ENCODE results near the gene PUM1. TPM values are rescaled to one million over a fixed set of nuclear protein-coding genes. Genes with fewer than 3 reads are reported as not detected.

PUM1 gene
- total RNA-seq, 1 donor from 2014 or later: 88.6 TPM

DNA sequence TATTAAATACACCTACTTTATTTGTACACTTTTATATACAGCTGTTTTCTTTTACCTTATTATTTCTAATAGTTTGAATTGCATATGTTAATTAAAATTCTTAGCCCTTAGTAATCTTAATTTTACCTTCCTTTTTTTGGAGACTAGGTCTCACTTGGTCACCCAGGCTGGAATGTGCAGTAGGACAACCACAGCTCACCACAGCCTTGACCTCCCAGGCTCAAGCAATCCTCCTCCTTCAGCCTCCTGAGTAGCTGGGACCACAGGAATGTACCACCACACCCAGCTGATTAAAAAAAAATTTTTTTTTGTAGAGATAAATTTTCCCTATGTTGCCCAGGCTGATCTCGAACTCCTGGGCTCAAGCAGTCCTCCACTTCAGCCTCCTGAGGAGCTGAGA is 141.9 kb downstream of the PUM1 start:
- no peaks in the 10 kb centered on the region for H3K27me3 ChIP-seq
- no peak overlapping the region for H3K27ac ChIP-seq
- no peaks in the 10 kb centered on the region for H3K36me3 ChIP-seq
- TF ChIP-seq POLR2A (IDR thresholded peaks at IDR 0.05) (no peak), POLR2AphosphoS5 (IDR thresholded peaks at IDR 0.05; ENCODE audit: insufficient read depth in 1 of 2, low read depth in 1 of 2) (no peak)
- TF ChIP-seq, protein P1, sequence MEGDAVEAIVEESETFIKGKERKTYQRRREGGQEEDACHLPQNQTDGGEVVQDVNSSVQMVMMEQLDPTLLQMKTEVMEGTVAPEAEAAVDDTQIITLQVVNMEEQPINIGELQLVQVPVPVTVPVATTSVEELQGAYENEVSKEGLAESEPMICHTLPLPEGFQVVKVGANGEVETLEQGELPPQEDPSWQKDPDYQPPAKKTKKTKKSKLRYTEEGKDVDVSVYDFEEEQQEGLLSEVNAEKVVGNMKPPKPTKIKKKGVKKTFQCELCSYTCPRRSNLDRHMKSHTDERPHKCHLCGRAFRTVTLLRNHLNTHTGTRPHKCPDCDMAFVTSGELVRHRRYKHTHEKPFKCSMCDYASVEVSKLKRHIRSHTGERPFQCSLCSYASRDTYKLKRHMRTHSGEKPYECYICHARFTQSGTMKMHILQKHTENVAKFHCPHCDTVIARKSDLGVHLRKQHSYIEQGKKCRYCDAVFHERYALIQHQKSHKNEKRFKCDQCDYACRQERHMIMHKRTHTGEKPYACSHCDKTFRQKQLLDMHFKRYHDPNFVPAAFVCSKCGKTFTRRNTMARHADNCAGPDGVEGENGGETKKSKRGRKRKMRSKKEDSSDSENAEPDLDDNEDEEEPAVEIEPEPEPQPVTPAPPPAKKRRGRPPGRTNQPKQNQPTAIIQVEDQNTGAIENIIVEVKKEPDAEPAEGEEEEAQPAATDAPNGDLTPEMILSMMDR (IDR thresholded peaks at IDR 0.05): no peak
- no peak overlapping the region for H3K4me3 ChIP-seq
- intact Hi-C loops (cut with DNase I): no loop called here
- no peaks in the 10 kb centered on the region for H3K4me1 ChIP-seq
- DNase-seq (ENCODE audit: extremely low spot score in 2 of 2): no peak
- H3K9me3 ChIP-seq: no peaks in the 10 kb centered on the region

DNA sequence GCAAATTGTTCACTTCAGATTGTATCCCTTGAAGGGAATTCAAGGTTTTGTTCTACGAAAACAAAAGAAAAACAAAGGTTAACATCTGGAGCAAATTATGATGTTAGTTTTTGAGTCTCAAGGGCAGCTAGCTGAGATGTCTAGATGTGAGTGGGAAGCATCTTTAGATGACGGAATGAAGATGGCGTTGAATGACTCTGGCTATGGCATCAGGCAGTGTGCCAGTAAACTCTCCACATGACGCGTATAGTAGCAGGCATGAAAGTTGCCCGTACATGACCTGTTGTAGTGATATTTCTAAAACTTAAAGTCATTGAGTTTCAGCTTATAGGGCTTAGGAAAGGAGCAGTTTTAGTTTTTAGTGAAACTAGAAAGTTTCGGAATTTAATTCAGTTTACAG is 144.7 kb downstream of the PUM1 start:
- H3K36me3 ChIP-seq: no peaks in the 10 kb centered on the region
- DNase-seq (ENCODE audit: extremely low spot score in 2 of 2): no peak

DNA sequence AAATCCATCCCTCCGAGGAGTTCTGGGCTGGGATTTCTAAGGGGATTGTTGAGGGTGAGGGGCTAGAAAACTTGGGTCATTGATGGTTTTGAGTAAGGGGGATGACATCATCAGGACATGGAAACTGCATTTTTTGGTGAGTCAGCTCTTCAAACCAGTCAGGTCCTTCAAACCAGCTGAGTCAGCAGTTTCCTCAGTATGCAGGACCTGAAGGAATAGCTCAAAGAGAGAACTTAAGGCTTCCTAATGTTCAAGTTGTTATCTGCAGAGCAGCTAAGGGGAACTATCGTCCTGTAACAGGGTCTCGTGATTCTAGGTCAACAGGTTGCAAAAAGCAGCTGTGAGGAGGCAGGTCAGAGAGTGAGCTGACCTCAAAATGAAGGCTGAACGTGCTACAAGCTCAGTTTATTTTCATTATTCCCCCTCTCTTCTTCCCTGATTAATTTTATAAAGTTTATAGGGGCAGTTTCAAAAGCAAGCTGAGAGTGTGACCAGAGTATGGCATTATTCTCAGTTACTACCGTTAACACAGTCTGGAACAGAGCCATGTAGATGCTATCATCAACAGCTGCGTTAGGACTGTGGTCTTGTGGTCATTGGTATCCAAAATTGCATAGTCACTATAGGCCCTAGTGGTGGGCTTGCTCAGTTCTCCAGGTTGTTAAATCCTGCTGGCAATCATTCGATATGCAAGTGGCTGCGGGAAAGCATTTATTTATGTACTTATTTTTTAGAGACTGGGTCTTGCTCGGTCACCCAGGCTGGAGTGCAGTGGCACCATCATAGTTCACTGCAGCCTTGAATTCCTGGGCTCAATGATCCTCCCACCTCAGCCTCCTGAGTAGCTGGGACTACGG is 146.3 kb downstream of the PUM1 start:
- DNase-seq (ENCODE audit: extremely low spot score in 2 of 2): peak; percentile 25 to 31
- intact Hi-C loops (cut with DNase I): no loop called here
- H3K4me1 ChIP-seq: no peaks in the 10 kb centered on the region
- no peaks in the 10 kb centered on the region for H3K36me3 ChIP-seq
- no peak overlapping the region for H3K4me3 ChIP-seq
- no peaks in the 10 kb centered on the region for H3K9me3 ChIP-seq
- H3K27me3 ChIP-seq: no peaks in the 10 kb centered on the region
- TF ChIP-seq, protein P1 (IDR thresholded peaks at IDR 0.05): no peak
- TF ChIP-seq POLR2AphosphoS5 (IDR thresholded peaks at IDR 0.05; ENCODE audit: insufficient read depth in 1 of 2, low read depth in 1 of 2): no peak
- TF ChIP-seq POLR2A (IDR thresholded peaks at IDR 0.05): no peak
- no peak overlapping the region for H3K27ac ChIP-seq

More for the DNA sequence above, 144.7 kb downstream of the PUM1 start:
- Histone ChIP-seq H3K27ac (no peak overlapping the region), H3K4me3 (no peak overlapping the region), H3K4me1 (no peaks in the 10 kb centered on the region), H3K9me3 (no peaks in the 10 kb centered on the region), H3K27me3 (no peaks in the 10 kb centered on the region)
- TF ChIP-seq POLR2A (IDR thresholded peaks at IDR 0.05): no peak
- TF ChIP-seq, protein P1 (IDR thresholded peaks at IDR 0.05): no peak
- intact Hi-C loops (cut with DNase I): no loop called here

DNA sequence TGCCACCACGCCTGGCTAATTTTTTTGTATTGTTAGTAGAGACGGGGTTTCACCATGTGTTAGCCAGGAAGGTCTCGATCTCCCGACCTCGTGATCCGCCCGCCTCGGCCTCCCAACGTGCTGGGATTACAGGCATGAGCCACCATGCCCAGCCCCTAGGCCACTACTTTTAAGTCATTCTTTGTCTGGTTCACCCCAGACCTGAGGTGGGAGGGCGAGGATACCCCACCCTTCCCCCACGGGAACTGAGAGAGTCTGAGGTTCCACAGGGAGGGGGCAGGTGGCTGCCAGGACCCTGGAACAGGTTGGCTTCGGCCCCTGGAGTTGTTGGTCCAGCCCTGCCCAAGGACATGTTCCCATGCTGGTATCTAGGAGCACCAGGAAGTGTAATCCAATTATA is 149.2 kb downstream of the PUM1 start:
- no peaks in the 10 kb centered on the region for H3K36me3 ChIP-seq
- H3K4me1 ChIP-seq: peaks cover 2% of the 10 kb centered on the region
- H3K27ac ChIP-seq: no peak overlapping the region
- H3K9me3 ChIP-seq: no peaks in the 10 kb centered on the region
- no peaks in the 10 kb centered on the region for H3K27me3 ChIP-seq
- no peak overlapping the region for H3K4me3 ChIP-seq
- intact Hi-C loops (cut with DNase I): no loop called here
- TF ChIP-seq POLR2AphosphoS5 (IDR thresholded peaks at IDR 0.05; ENCODE audit: insufficient read depth in 1 of 2, low read depth in 1 of 2) (no peak), POLR2A (IDR thresholded peaks at IDR 0.05) (no peak)
- TF ChIP-seq, protein P1 (IDR thresholded peaks at IDR 0.05): no peak
- DNase-seq (ENCODE audit: extremely low spot score in 2 of 2): peak in 1 of 2 donors; percentile 76

DNA sequence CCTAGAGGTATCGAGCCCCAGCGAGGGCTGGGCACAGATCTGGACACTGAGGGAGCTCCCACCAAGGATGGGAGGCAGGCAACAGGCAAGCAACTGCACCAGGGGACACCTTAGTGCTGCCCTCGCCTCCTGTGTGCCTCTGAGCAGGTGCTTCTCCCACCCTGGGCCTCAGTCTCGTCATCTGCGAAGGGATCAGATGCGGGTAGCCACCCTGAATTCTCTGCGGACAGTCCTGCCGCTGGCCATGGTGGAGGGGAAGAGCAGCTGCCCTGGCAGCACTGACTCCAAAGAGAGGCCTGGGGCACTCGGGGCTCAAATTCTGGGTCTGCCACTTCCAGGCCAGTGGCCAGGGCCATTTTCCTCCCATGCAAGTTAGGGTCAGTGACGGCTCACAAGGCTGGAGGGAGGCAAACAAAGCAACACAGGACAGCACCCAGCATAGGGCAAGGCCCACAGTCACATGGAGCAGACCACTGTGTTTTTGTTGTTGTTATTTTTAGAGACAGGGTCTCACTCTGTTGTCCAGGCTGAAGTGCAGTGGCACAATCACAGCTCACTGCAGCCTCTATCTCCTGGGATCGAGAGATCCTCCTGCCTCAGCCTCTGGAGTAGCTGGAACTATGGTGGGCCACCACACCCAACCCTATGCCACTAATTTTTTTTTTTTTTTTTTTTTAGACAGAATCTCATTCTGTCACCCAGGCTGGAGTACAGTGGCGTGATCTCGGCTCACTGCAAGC is 149.9 kb downstream of the PUM1 start:
- no peaks in the 10 kb centered on the region for H3K27me3 ChIP-seq
- no peak overlapping the region for H3K27ac ChIP-seq
- H3K4me3 ChIP-seq: no peak overlapping the region
- H3K36me3 ChIP-seq: no peaks in the 10 kb centered on the region
- H3K9me3 ChIP-seq: no peaks in the 10 kb centered on the region
- peaks cover 7% of the 10 kb centered on the region for H3K4me1 ChIP-seq
- no peak for DNase-seq (ENCODE audit: extremely low spot score in 2 of 2)
- intact Hi-C loops (cut with DNase I): no loop called here
- TF ChIP-seq POLR2A (IDR thresholded peaks at IDR 0.05) (no peak), POLR2AphosphoS5 (IDR thresholded peaks at IDR 0.05; ENCODE audit: insufficient read depth in 1 of 2, low read depth in 1 of 2) (no peak)
- TF ChIP-seq, protein P1 (IDR thresholded peaks at IDR 0.05): no peak

Measured in vagina (tissue), 2 donors.